Coronary artery (tissue), 2 donors: ENCODE measurements around the gene ZBTB14.

ENCODE experiments used
- DNase-seq: peaks from one replicate; pipeline ENCODE4 v3.0.0-alpha.2; 2017; ENCODE audit warnings: low spot score
- H3K27ac ChIP-seq, 2 donors: fragments of 200-600 bp; sonication (generic); one replicate each; pipeline ENCODE4 v1.5.1; 2016 to 2019
- H3K4me3 ChIP-seq: fragments of 200-600 bp; sonication (generic); 2 replicates; pipeline ENCODE4 v1.5.1; 2016; ENCODE audit warnings: mild to moderate bottlenecking, moderate library complexity
- TF ChIP-seq, protein P1 (sequence below): fragments of 200-600 bp; sonication (generic); IDR thresholded peaks from one replicate; pipeline ENCODE4 v1.5.1; 2019; ENCODE audit warnings: antibody characterized with exemption

ZBTB14 gene

DNA sequence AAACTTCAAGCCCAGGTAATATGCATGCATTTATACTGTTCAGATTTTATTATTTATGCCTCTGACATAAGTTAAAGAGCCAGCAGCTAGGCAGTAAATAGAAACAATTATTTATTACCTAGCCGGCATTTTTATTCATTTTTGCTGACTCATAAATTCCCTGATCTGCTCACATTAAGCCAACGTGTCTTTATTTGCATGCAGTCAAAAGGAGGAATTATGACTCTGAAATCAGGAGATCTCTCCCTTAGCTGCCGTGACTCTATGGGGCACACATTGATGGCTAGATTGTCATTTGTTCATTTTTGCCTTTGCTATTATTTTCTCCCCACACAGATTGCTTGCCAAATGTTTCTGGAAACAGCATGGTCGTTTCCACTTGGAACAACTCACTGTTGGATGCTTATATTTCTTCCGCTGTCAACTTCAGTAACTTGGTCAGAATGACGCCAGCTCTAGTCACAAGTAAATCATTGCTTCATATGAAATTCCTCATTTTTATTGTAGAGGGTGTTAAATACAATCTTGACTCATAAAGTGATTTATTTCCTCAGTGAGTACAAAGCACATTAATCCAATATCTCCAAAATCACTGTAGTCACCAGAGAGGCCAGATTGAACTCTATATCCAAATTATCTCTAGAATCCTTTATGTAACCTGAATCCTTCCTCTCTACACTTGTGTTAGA, 15.9 kb upstream of the ZBTB14 start:
- no peak for DNase-seq
- Histone ChIP-seq H3K4me3 (no peak overlapping the region), H3K27ac (no peak overlapping the region)
- TF ChIP-seq, protein P1, sequence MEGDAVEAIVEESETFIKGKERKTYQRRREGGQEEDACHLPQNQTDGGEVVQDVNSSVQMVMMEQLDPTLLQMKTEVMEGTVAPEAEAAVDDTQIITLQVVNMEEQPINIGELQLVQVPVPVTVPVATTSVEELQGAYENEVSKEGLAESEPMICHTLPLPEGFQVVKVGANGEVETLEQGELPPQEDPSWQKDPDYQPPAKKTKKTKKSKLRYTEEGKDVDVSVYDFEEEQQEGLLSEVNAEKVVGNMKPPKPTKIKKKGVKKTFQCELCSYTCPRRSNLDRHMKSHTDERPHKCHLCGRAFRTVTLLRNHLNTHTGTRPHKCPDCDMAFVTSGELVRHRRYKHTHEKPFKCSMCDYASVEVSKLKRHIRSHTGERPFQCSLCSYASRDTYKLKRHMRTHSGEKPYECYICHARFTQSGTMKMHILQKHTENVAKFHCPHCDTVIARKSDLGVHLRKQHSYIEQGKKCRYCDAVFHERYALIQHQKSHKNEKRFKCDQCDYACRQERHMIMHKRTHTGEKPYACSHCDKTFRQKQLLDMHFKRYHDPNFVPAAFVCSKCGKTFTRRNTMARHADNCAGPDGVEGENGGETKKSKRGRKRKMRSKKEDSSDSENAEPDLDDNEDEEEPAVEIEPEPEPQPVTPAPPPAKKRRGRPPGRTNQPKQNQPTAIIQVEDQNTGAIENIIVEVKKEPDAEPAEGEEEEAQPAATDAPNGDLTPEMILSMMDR: no peak

DNA sequence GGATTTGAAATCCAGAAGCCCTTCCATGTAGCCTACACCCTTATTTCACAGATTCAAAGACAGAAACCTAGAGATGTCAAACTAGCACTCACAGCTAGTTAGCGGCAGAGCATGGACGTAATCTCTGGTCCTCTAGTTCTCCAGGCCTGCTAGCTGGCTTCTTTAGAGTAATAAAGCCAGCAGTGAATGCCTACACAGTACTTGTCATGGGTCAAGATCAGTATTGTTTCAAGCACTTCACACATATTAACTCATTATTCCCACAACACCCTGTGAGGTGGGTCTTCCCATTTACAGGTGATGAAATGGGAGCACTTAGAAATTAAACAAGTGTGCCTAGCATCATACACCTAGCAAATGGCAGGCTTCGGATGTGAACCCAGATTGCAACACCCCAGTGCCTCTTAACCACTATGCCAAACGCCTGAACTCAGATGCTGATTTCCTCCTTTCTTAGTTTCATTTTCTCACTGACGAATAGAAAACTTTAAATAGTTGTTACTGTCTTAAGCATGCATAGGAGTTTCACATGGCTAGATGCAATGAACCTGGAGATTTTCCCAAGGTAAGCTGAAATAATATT, 14.5 kb upstream of the ZBTB14 start:
- no peak overlapping the region for H3K27ac ChIP-seq
- DNase-seq: no peak
- H3K4me3 ChIP-seq: peak overlapping the region; percentile 24
- TF ChIP-seq, protein P1: no peak

DNA sequence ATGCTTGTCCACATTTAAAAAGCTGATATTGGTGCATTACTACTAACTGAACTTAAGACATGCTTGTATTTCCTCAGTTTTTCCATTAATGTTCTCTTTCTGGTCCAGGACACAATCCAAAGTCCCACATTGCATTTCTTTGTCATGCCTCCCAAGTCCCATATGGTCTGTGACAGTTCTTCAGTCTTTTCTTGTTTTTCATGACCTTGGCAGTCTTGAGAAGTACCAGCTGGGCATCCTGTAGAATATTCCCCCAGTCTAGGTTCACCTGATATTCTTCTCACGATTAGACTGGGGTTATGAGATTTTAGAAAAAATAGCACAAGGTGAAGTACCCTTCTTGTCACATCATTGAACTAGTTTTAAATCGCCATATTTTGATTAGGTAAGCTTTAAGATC, 10.3 kb upstream of the ZBTB14 start:
- TF ChIP-seq, protein P1: no peak
- no peak overlapping the region for H3K27ac ChIP-seq
- DNase-seq: no peak

DNA sequence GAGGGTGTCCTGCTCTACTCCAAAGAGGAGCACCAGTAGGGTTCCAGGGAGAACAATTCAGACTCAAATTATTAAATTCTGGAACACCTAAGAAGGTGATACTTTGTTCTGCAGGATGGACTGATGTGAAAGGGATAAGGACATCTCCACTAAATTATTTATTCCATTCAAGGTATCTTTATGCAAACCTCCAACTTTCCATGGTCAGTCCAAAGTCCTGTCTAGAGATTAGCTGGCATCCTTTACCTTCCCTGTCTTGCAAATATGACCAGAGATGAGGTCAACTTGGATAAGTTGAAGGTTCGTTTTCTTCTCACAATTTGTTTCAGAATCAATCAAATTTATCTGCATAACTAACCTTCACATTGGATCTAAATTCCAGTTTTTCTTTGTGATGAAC, 8.7 kb upstream of the ZBTB14 start:
- no peak overlapping the region for H3K27ac ChIP-seq
- DNase-seq: no peak
- H3K4me3 ChIP-seq: no peak overlapping the region
- TF ChIP-seq, protein P1: no peak

More for the DNA sequence above, 10.3 kb upstream of the ZBTB14 start:
- no peak overlapping the region for H3K4me3 ChIP-seq

DNA sequence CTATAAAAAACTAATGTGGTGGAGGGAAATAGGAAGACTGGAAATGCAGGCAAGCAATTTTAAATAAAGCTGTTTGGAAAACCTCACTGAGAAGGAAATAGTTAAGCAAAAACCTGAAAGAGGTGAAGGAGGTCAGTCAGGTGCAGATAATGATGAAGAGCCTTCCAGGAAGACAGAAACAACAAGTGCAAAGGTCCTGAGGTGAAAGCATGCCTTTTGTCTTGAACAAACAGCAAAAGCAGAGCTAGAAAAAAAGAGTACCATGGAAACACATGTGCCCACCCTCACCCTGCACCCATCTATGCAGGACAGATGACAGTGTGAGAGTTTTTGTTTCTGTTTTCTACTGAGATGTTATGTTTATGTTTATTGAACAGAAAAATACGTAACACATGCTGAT, 8.1 kb upstream of the ZBTB14 start:
- no peak for DNase-seq
- TF ChIP-seq, protein P1: no peak
- no peak overlapping the region for H3K4me3 ChIP-seq
- H3K27ac ChIP-seq: no peak overlapping the region

DNA sequence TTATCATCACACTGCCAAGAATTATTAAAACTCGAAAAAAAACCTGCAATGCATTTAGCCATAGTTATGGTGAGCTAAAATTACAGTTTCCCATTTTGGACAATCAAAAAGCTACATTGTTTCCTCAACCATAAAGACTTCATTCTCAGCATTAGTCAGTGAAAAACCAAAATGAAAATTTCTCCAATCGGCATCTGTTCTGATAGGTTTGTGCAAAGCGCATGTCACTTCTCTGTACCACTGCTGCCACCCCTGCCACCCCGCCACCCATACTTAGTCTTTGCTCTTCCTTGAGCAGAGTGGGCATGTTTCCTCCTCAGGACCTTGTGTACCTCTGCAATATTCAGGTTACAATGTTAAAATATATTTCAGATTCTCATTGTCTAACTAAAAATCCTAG, 7.1 kb upstream of the ZBTB14 start:
- no peak overlapping the region for H3K27ac ChIP-seq
- TF ChIP-seq, protein P1: no peak
- H3K4me3 ChIP-seq: no peak overlapping the region
- no peak for DNase-seq

DNA sequence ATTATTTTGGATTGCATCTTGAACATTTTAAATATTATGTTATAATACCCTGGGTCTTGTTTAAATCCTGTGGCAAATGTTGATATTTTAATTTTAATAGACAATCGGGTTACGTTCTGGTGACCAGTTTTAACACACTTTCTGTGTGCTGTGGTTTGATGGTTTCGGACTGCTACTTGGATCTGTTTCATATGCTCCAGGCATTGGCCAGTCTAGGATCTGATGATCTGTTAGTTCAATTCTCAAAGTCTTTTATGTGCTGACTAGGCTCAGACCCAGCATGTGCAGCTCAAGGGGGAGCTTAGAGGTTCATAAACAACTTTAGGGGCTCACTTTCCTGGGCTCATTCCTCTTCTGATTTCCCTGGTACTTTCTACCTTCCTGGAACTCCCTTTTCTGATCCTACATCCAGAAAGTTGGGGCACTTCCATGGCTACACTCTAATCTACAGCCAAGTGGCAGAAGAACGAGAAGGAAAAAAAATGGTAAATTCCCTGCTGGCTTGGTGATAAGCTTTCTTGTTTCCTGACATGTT, 5.0 kb upstream of the ZBTB14 start:
- TF ChIP-seq, protein P1: no peak
- no peak for DNase-seq
- Histone ChIP-seq H3K27ac (no peak overlapping the region), H3K4me3 (no peak overlapping the region)
